Endothelial cell of umbilical vein (primary cell): Measurements from ENCODE around the gene CHEK2. TPM values are rescaled to one million over a fixed set of nuclear protein-coding genes. Genes with fewer than 3 reads are reported as not detected.

Experiments
- BruUV-seq: library from RNA; stranded (reverse); fragments of 400-500 nt; replicated peaks from 2 replicates; lab custom pipeline; 2021; lab: Mats Ljungman, UMichigan
- CTCF ChIA-PET: fragments of 300-600, 350-600 bp; sonication (Branson Sonifier 250); formaldehyde crosslinking; loops from one replicate; lab custom pipeline; 2021; ENCODE audit warnings: antibody characterized with exemption, inconsistent platforms; lab: Charles Lee
- POLR2A ChIA-PET: fragments of 300-600, 350-600 bp; sonication (Branson Sonifier 250); formaldehyde crosslinking; loops from one replicate; lab custom pipeline; 2021; ENCODE audit warnings: antibody characterized with exemption, inconsistent platforms; lab: Charles Lee
- DNase-seq: peaks from one replicate; pipeline ENCODE4 v3.0.0-alpha.2; 2011; ENCODE audit warnings: low read depth, low spot score
- FAIRE-seq: peaks from 2 replicates; lab custom pipeline; 2011; peaks lifted over from hg19 to GRCh38; lab: Jason Lieb, UNC
- H2AFZ ChIP-seq: 2 replicates; pipeline ENCODE4 v1.6.0; 2012; ENCODE audit warnings: low read depth, low read length, control low read depth, inconsistent platforms
- H3K27ac ChIP-seq: 2 replicates; pipeline ENCODE4 v1.5.1; 2011; ENCODE audit warnings: low read depth, mild to moderate bottlenecking, control low read depth, low read length, moderate library complexity; ENCODE audit not compliant: insufficient read depth
- H3K27me3 ChIP-seq, 2 experiments: 2 replicates each; pipeline versions ENCODE4 v1.6.0 to v1.6.1; 2011; ENCODE audit warnings: low read length in 2 of 2, mixed read lengths in 1 of 2; ENCODE audit not compliant: control insufficient read depth in 2 of 2, insufficient read depth in 2 of 2
- H3K36me3 ChIP-seq, 2 experiments: 2 replicates in 1 of 2; 3 replicates in 1 of 2; pipeline ENCODE4 v1.5.1; 2011; ENCODE audit warnings: low read length in 2 of 2, mild to moderate bottlenecking in 1 of 2, moderate library complexity in 1 of 2; ENCODE audit not compliant: control insufficient read depth in 2 of 2, insufficient read depth in 2 of 2; ENCODE audit errors: extremely low read depth in 1 of 2
- H3K4me1 ChIP-seq: 3 replicates; pipeline ENCODE4 v1.5.1; 2011; ENCODE audit warnings: mild to moderate bottlenecking, low read length; ENCODE audit not compliant: control insufficient read depth, insufficient read depth; ENCODE audit errors: extremely low read depth
- H3K4me2 ChIP-seq: 2 replicates; pipeline ENCODE4 v1.6.1; 2011; ENCODE audit warnings: low read length, control low read depth, mixed read lengths; ENCODE audit not compliant: insufficient read depth
- H3K4me3 ChIP-seq, 3 experiments: fragments of 200-600 bp in 1 of 3; sonication (generic), shearing (Covaris generic) in 1 of 3; replicated peaks in 1 of 3; 2 replicates each; pipeline ENCODE4 v1.5.1; 2011 to 2016; ENCODE audit warnings: control low read depth in 3 of 3, low read length in 3 of 3, mild to moderate bottlenecking in 2 of 3, inconsistent platforms in 1 of 3, low read depth in 1 of 3, moderate library complexity in 1 of 3; ENCODE audit not compliant: insufficient read depth in 1 of 3
- H3K79me2 ChIP-seq: 2 replicates; pipeline ENCODE4 v1.6.0; 2012; ENCODE audit warnings: low read length, inconsistent platforms; ENCODE audit not compliant: control insufficient read depth, insufficient read depth
- H3K9ac ChIP-seq: replicated peaks from 2 replicates; pipeline ENCODE3; 2011; ENCODE audit warnings: low read length, control low read depth; ENCODE audit not compliant: insufficient read depth; ENCODE audit errors: extremely low read depth
- H3K9me1 ChIP-seq: replicated peaks from 3 replicates; pipeline ENCODE4 v1.6.0; 2011; ENCODE audit warnings: mild to moderate bottlenecking, low read length; ENCODE audit not compliant: control insufficient read depth, insufficient read depth; ENCODE audit errors: extremely low read depth
- H3K9me3 ChIP-seq: replicated peaks from 2 replicates; pipeline ENCODE4 v1.5.1; 2012; ENCODE audit warnings: low read length, inconsistent platforms; ENCODE audit not compliant: control insufficient read depth, insufficient read depth
- H4K20me1 ChIP-seq: replicated peaks from 2 replicates; pipeline ENCODE3; 2011; ENCODE audit warnings: mild to moderate bottlenecking, low read length; ENCODE audit not compliant: control insufficient read depth, insufficient read depth; ENCODE audit errors: extremely low read depth
- CTCF ChIP-seq, 2 donors: IDR thresholded peaks; 1 replicate in 1 of 2; 2 replicates in 1 of 2; pipeline ENCODE4 v1.5.1; 2011; ENCODE audit warnings: low read length in 2 of 2, mild to moderate bottlenecking in 2 of 2, moderate library complexity in 2 of 2, control low read depth in 1 of 2, inconsistent platforms in 1 of 2, low read depth in 1 of 2; ENCODE audit not compliant: insufficient read depth in 1 of 2; ENCODE audit errors: extremely low read depth in 1 of 2
- EZH2 ChIP-seq: IDR thresholded peaks from 2 replicates; pipeline ENCODE4 v1.6.1; 2012; ENCODE audit warnings: borderline replicate concordance, low read depth, mild to moderate bottlenecking, moderate library complexity, low read length, inconsistent platforms; ENCODE audit not compliant: severe bottlenecking
- FOS ChIP-seq: IDR thresholded peaks from 2 replicates; pipeline ENCODE4 v1.6.1; 2011; ENCODE audit warnings: mild to moderate bottlenecking, low read length, moderate library complexity, borderline replicate concordance; ENCODE audit not compliant: insufficient read depth
- GATA2 ChIP-seq: IDR thresholded peaks from 2 replicates; pipeline ENCODE4 v1.7.0; 2011; ENCODE audit warnings: low read depth, mild to moderate bottlenecking, moderate library complexity, mixed read lengths, low read length; ENCODE audit not compliant: insufficient read length, insufficient read depth
- JUN ChIP-seq: IDR thresholded peaks from 2 replicates; pipeline ENCODE4 v1.6.1; 2011; ENCODE audit warnings: borderline replicate concordance, low read depth; ENCODE audit not compliant: insufficient read length, insufficient read depth
- MAX ChIP-seq: IDR thresholded peaks from 2 replicates; pipeline ENCODE4 v1.6.1; 2011; ENCODE audit not compliant: insufficient read depth, insufficient read length
- MYC ChIP-seq: IDR thresholded peaks from one replicate; pipeline ENCODE4 v1.6.1; 2011; ENCODE audit warnings: mild to moderate bottlenecking, low read depth, low read length
- POLR2A ChIP-seq: IDR thresholded peaks from 2 replicates; pipeline ENCODE4 v1.6.1; 2012; ENCODE audit warnings: low read depth, mild to moderate bottlenecking, control low read depth, low read length
- POLR2AphosphoS5 ChIP-seq: IDR thresholded peaks from 2 replicates; pipeline ENCODE4 v1.6.1; 2012; ENCODE audit warnings: low read depth, mild to moderate bottlenecking, control low read depth, low read length, moderate library complexity; ENCODE audit not compliant: insufficient read depth
- dilution Hi-C: fragments of 300-500 bp; cut with MboI; formaldehyde crosslinking; loops from one replicate; pipeline ENCODE4 v1.15.0; 2019; ENCODE audit warnings: low sequenced_read_pairs; ENCODE audit not compliant: extremely low pct_ligation_motif_present
- intact Hi-C: fragments of 100-400 bp; cut with micrococcal nuclease; formaldehyde crosslinking; loops from one replicate; pipeline ENCODE4 v1.10.0; 2022
- polyA plus RNA-seq, 4 experiments: library from polyadenylated mRNA; depleted of rRNA in 3 of 4; stranded (reverse) in 3 of 4; unstranded in 1 of 4; fragments of >200 nt; gene quantifications; 2 replicates each; pipeline versions ENCODE4 v1.2.1 to v1.2.3, GENCODE V29; 2011 to 2012; ENCODE audit warnings: missing spikeins in 1 of 4
- total RNA-seq: library from RNA; stranded (reverse); gene quantifications from 2 replicates; pipeline ENCODE4 v1.2.3, GENCODE V29; 2021

The CHEK2 gene
- total and polyA plus RNA-seq, 2 donors (not counting 3 experiments of a cell fraction or from before 2014, with no cell fraction given) = 24.6 to 24.9 TPM

- no TSS peak for BruUV-seq
- Histone ChIP-seq H3K4me1 (no peaks in the 10 kb centered on the region), H3K9me1 (no peaks in the 10 kb centered on the region), H2AFZ (no peak overlapping the region), H3K27ac (no peak overlapping the region), H3K4me3 (no peak overlapping the region), H3K79me2 (peaks cover 17% of the 10 kb centered on the region), H3K36me3 (no peaks in the 10 kb centered on the region), H3K27me3 (no peaks in the 10 kb centered on the region), H3K4me2 (no peak overlapping the region), H3K9ac (no peak overlapping the region), H4K20me1 (no peaks in the 10 kb centered on the region), H3K9me3 (no peaks in the 10 kb centered on the region)
- ChIA-PET POLR2A (no interaction called here), CTCF (no interaction called here)
- DNase-seq (no peak), FAIRE-seq (no peak)
- intact Hi-C loops = no loop called here
- dilution Hi-C loops = no loop called here
- TF ChIP-seq JUN (no peak), GATA2 (no peak), FOS (no peak), POLR2A (no peak), EZH2 (no peak), MAX (no peak), POLR2AphosphoS5 (no peak), MYC (no peak), CTCF (IDR thresholded peaks at IDR 0.05; ENCODE audit: extremely low read depth in 1 of 2, insufficient read depth in 1 of 2, low read depth in 1 of 2, low read length in 2 of 2) (no peak)
Observed at GRCh38 chr22:28670756-28671155, 70.9 kb downstream of the CHEK2 start.
